ENCODE results near the gene TOMM7.

- TF ChIP-seq CTCF (IDR thresholded peaks at IDR 0.05) (no peak), POLR2A (IDR thresholded peaks at IDR 0.05) (no peak)
Observed at GRCh38 chr7:22837308-22837707, 14.7 kb upstream of the TOMM7 start.
